CD14-positive monocyte (primary cell): Measurements from ENCODE around the gene NUDT13. TPM values are rescaled to one million over a fixed set of nuclear protein-coding genes. Genes with fewer than 3 reads are reported as not detected.

Experiments
- DNase-seq, 3 donors: peaks; one replicate each; pipeline ENCODE4 v3.0.0-alpha.2; 2011 to 2022
- H2AFZ ChIP-seq: 2 replicates; pipeline ENCODE4 v1.6.0; 2012; ENCODE audit warnings: mild to moderate bottlenecking, low read depth, low read length, inconsistent platforms; ENCODE audit not compliant: insufficient read depth, poor library complexity, severe bottlenecking
- H3K27ac ChIP-seq, 2 donors: 1 replicate in 1 of 2; 2 replicates in 1 of 2; pipeline ENCODE4 v1.5.1; 2012 to 2013; ENCODE audit warnings: low read length in 2 of 2, control low read depth in 1 of 2, inconsistent platforms in 1 of 2, low read depth in 1 of 2, mild to moderate bottlenecking in 1 of 2
- H3K27me3 ChIP-seq, 2 donors: one replicate each; pipeline versions ENCODE4 v1.6.0 to v1.6.1; 2011 to 2013; ENCODE audit warnings: low read length in 2 of 2; ENCODE audit not compliant: control insufficient read depth in 2 of 2, insufficient read depth in 2 of 2
- H3K36me3 ChIP-seq, 2 donors: replicated peaks in 1 of 2; 1 replicate in 1 of 2; 2 replicates in 1 of 2; pipeline versions ENCODE4 v1.5.1 to v1.6.1; 2012 to 2013; ENCODE audit warnings: low read length in 2 of 2, control low read depth in 1 of 2, inconsistent platforms in 1 of 2, mild to moderate bottlenecking in 1 of 2; ENCODE audit not compliant: insufficient read depth in 2 of 2, control insufficient read depth in 1 of 2
- H3K4me1 ChIP-seq, 2 donors: 1 replicate in 1 of 2; 2 replicates in 1 of 2; pipeline versions ENCODE4 v1.5.1 to v1.6.1; 2012 to 2013; ENCODE audit warnings: low read length in 2 of 2, control low read depth in 1 of 2, inconsistent platforms in 1 of 2, mild to moderate bottlenecking in 1 of 2, moderate library complexity in 1 of 2; ENCODE audit not compliant: insufficient read depth in 2 of 2, control insufficient read depth in 1 of 2
- H3K4me2 ChIP-seq: replicated peaks from 2 replicates; pipeline ENCODE3; 2012; ENCODE audit warnings: low read length, moderate library complexity, mild to moderate bottlenecking; ENCODE audit not compliant: poor library complexity, severe bottlenecking; ENCODE audit errors: extremely low read depth
- H3K4me3 ChIP-seq, 3 experiments: fragments of 200-600 bp in 1 of 3; sonication (generic) in 1 of 3; replicated peaks in 1 of 3; 1 replicate in 2 of 3; 2 replicates in 1 of 3; pipeline ENCODE4 v1.5.1; 2011 to 2013; ENCODE audit warnings: low read length in 3 of 3, mild to moderate bottlenecking in 3 of 3, control low read depth in 2 of 3, low read depth in 2 of 3, inconsistent platforms in 1 of 3, moderate library complexity in 1 of 3
- H3K79me2 ChIP-seq: 2 replicates; pipeline ENCODE4 v1.6.0; 2012; ENCODE audit warnings: mild to moderate bottlenecking, control low read depth, inconsistent platforms, low read length, moderate library complexity; ENCODE audit not compliant: insufficient read depth
- H3K9ac ChIP-seq: 2 replicates; pipeline ENCODE4 v1.6.0; 2017; ENCODE audit warnings: low read length, mild to moderate bottlenecking; ENCODE audit not compliant: insufficient read depth, poor library complexity, severe bottlenecking
- H3K9me3 ChIP-seq, 2 donors: replicated peaks in 1 of 2; 1 replicate in 1 of 2; 2 replicates in 1 of 2; pipeline versions ENCODE4 v1.5.1 to v1.6.1; 2012 to 2013; ENCODE audit warnings: low read length in 2 of 2, control low read depth in 1 of 2; ENCODE audit not compliant: control insufficient read depth in 1 of 2, insufficient read depth in 1 of 2
- H4K20me1 ChIP-seq: 2 replicates; pipeline ENCODE4 v1.6.0; 2012; ENCODE audit warnings: mild to moderate bottlenecking, low read length, control low read depth, moderate library complexity; ENCODE audit not compliant: insufficient read depth
- H3K27ac Mint-ChIP-seq, 7 donors: one replicate each; pipeline ENCODE4 v1.8.0; 2020; ENCODE audit warnings: mild to moderate bottlenecking in 7 of 7, mixed read lengths in 7 of 7, moderate library complexity in 6 of 7, inconsistent platforms in 2 of 7
- H3K27me3 Mint-ChIP-seq, 3 donors: one replicate each; pipeline ENCODE4 v1.8.0; 2021 to 2022; ENCODE audit warnings: low read depth in 3 of 3, mild to moderate bottlenecking in 3 of 3, mixed read lengths in 3 of 3, moderate library complexity in 3 of 3, inconsistent platforms in 1 of 3
- H3K36me3 Mint-ChIP-seq, 2 donors: one replicate each; pipeline ENCODE4 v1.8.0; 2020; ENCODE audit warnings: mixed read lengths in 2 of 2, inconsistent platforms in 1 of 2, mild to moderate bottlenecking in 1 of 2
- H3K4me1 Mint-ChIP-seq: one replicate; pipeline ENCODE4 v1.8.0; 2020; ENCODE audit warnings: mild to moderate bottlenecking, mixed read lengths
- H3K4me3 Mint-ChIP-seq, 2 donors: one replicate each; pipeline ENCODE4 v1.8.0; 2020; ENCODE audit warnings: mild to moderate bottlenecking in 2 of 2, mixed read lengths in 2 of 2, moderate library complexity in 1 of 2
- H3K9me3 Mint-ChIP-seq, 7 donors: one replicate each; pipeline ENCODE4 v1.8.0; 2020 to 2022; ENCODE audit warnings: mixed read lengths in 7 of 7, mild to moderate bottlenecking in 6 of 7, moderate library complexity in 6 of 7, inconsistent platforms in 2 of 7
- CTCF ChIP-seq: fragments of 200-600 bp; IDR thresholded peaks from one replicate; pipeline ENCODE4 v1.8.0; 2022; ENCODE audit warnings: antibody characterized with exemption, mild to moderate bottlenecking
- whole genome bisulfite sequencing: methylation state at CpG from one replicate; pipeline ENCODE4 v1.1.5; 2013; ENCODE audit warnings: missing lambda C conversion rate; ENCODE audit not compliant: insufficient coverage; 5-methylcytosine and 5-hydroxymethylcytosine counted together
- intact Hi-C, 2 donors: fragments of 100-400 bp; cut with micrococcal nuclease; formaldehyde crosslinking; loops; one replicate each; pipeline versions ENCODE4 v1.15.0 to v1.15.1; 2023
- polyA plus RNA-seq, 3 donors: library from polyadenylated mRNA; depleted of rRNA in 1 of 3; unstranded in 2 of 3; stranded (reverse) in 1 of 3; fragments of 300-500 nt in 2 of 3; fragments of >200 nt in 1 of 3; fragmentation: Illumina TruSeq in 2 of 3; gene quantifications; 1 replicate in 2 of 3; 2 replicates in 1 of 3; pipeline ENCODE4 v1.2.3, GENCODE V29; 2012 to 2021

NUDT13 gene
- polyA plus RNA-seq, 3 donors: 0.69 to 4.5 (median 1.0) TPM

DNA sequence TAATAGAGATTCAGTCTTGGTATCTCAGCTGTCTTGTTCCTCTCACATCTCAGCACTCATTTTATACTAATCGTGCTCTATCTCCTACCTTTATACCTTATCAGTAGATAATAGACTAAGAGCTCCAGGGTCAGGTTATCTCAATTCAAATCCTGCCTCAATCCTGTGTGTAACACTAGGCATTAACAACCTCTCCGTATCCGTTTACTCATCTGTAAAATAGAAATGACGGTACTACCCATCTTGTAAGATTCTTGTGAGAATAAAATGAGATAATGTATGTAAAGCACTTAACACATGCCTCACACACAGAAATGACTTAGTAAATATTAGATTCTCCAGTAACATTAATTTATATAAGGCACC is 13.0 kb upstream of the NUDT13 start:
- H3K36me3 ChIP-seq: peaks cover 11% of the 10 kb centered on the region in 2 donors
- no CpG with 5 or more reads among the region's 4 CpGs for WGBS
- peaks cover 36% of the 10 kb centered on the region for H3K79me2 ChIP-seq
- Mint-ChIP-seq H3K9me3 (no peaks in the 10 kb centered on the region), H3K4me3 (peak overlapping the region; percentile 95 to 96), H3K27me3 (no peaks in the 10 kb centered on the region), H3K36me3 (peaks cover 16 to 20% of the 10 kb centered on the region in 2 donors), H3K27ac (peak overlapping the region; percentile 87 to 97 (median 94)), H3K4me1 (peaks cover 20% of the 10 kb centered on the region)
- no peaks in the 10 kb centered on the region for H3K9me3 ChIP-seq
- H3K4me2 ChIP-seq: peak overlapping the region; percentile 95
- peak overlapping the region; percentile 21 to 98 (median 58) for H3K4me3 ChIP-seq
- intact Hi-C loops: loop anchor here (5.0 to 10.0 kb wide), 3 partner anchors 48 to 150 kb away; partner anchors contain the start of genes DNAJC9 (in 1 of the 2), ECD (in 1 of the 2) and FAM149B1 (in 1 of the 2)
- no peaks in the 10 kb centered on the region for H3K27me3 ChIP-seq
- no peak for DNase-seq
- no peak for TF ChIP-seq CTCF
- H3K27ac ChIP-seq: peak overlapping the region; percentile 92 to 96
- H3K4me1 ChIP-seq: peaks cover 13 to 21% of the 10 kb centered on the region in 2 donors
- peak overlapping the region; percentile 87 for H3K9ac ChIP-seq
- H2AFZ ChIP-seq: peak overlapping the region; percentile 88
- H4K20me1 ChIP-seq: peaks cover 14% of the 10 kb centered on the region

- peaks cover 16 to 20% of the 10 kb centered on the region in 2 donors for H3K36me3 Mint-ChIP-seq
- Histone ChIP-seq H3K27ac (no peak overlapping the region), H3K4me1 (peaks cover 11 to 20% of the 10 kb centered on the region in 2 donors), H3K79me2 (peaks cover 20% of the 10 kb centered on the region), H3K9ac (no peak overlapping the region), H3K4me2 (no peak overlapping the region), H3K9me3 (no peaks in the 10 kb centered on the region), H4K20me1 (peaks cover 5% of the 10 kb centered on the region), H3K36me3 (peaks cover 11 to 19% of the 10 kb centered on the region in 2 donors), H3K27me3 (no peaks in the 10 kb centered on the region), H2AFZ (no peak overlapping the region), H3K4me3 (no peak overlapping the region)
- no peaks in the 10 kb centered on the region for H3K27me3 Mint-ChIP-seq
- WGBS: 90% methylated on average over 1 of the region's 1 CpG
- peaks cover 15% of the 10 kb centered on the region for H3K4me1 Mint-ChIP-seq
- no peak overlapping the region for H3K27ac Mint-ChIP-seq
- H3K9me3 Mint-ChIP-seq: no peaks in the 10 kb centered on the region
- DNase-seq: no peak
- intact Hi-C loops: loop anchor here (5.0 to 10.0 kb wide), 3 partner anchors 46 to 148 kb away; partner anchors contain the start of genes DNAJC9 (in 1 of the 2), ECD (in 1 of the 2) and FAM149B1 (in 1 of the 2)
- H3K4me3 Mint-ChIP-seq: no peak overlapping the region
- no peak for TF ChIP-seq CTCF
These were observed 11.1 kb upstream of the NUDT13 start for GRCh38 chr10:73099141-73099540.
